Activated gamma-delta T cell (primary cell): Measurements from ENCODE around the gene TOMT.
"Not testable (repeated sequence)": the region's sequence is repeated elsewhere in the genome, so short reads cannot be mapped to it uniquely, and the experiment has no call there.

Experiments used
- DNase-seq: peaks from one replicate; lab custom pipeline; 2025; lab: John Stamatoyannopoulos, UW

The TOMT gene

GRCh38 chr11:72125956-72126355 is 20.2 kb downstream of the TOMT start:
- DNase-seq, result no peak

- no peak for DNase-seq
Observed at GRCh38 chr11:72127923-72128322, 22.2 kb downstream of the TOMT start.

- DNase-seq, result no peak
Observed at GRCh38 chr11:72129381-72129780, 23.7 kb downstream of the TOMT start.

- no peak for DNase-seq
Observed at GRCh38 chr11:72132646-72133045, 26.9 kb downstream of the TOMT start.

GRCh38 chr11:72135473-72135872 is 29.7 kb downstream of the TOMT start, which contains the start of gene FOLR3:
Gene FOLR3 (plus strand): TSS chr11:72135725. CDS start chr11:72135953, 228 bp downstream.
- DNase-seq, result not testable (repeated sequence)

GRCh38 chr11:72135891-72136683 is 30.4 kb downstream of the TOMT start:
- no peak for DNase-seq

GRCh38 chr11:72136684-72137262 is 31.0 kb downstream of the TOMT start:
- DNase-seq, result no peak

- DNase-seq, result no peak
Observed at GRCh38 chr11:72138821-72139390, 33.2 kb downstream of the TOMT start.

GRCh38 chr11:72139500-72139899 is 33.8 kb downstream of the TOMT start:
- no peak for DNase-seq

GRCh38 chr11:72140661-72141060 is 34.9 kb downstream of the TOMT start:
- DNase-seq, result no peak

- DNase-seq, result no peak
Observed at GRCh38 chr11:72141066-72141465, 35.3 kb downstream of the TOMT start.

GRCh38 chr11:72142086-72142485 is 36.4 kb downstream of the TOMT start:
- not testable (repeated sequence) for DNase-seq

- not testable (repeated sequence) for DNase-seq
Observed at GRCh38 chr11:72142543-72142942, 36.8 kb downstream of the TOMT start.

GRCh38 chr11:72144807-72145565 is 39.3 kb downstream of the TOMT start:
- no peak for DNase-seq

- DNase-seq, result no peak
Observed at GRCh38 chr11:72146625-72147024, 40.9 kb downstream of the TOMT start.

- no peak for DNase-seq
Observed at GRCh38 chr11:72150882-72151281, 45.2 kb downstream of the TOMT start.

GRCh38 chr11:72153874-72154273 is 48.1 kb downstream of the TOMT start:
- DNase-seq, result not testable (repeated sequence)

- DNase-seq, result no peak
Observed at GRCh38 chr11:72154816-72155215, 49.1 kb downstream of the TOMT start.

- DNase-seq, result no peak
Observed at GRCh38 chr11:72155751-72156150, 50.0 kb downstream of the TOMT start.

- no peak for DNase-seq
Observed at GRCh38 chr11:72157131-72157530, 51.4 kb downstream of the TOMT start.
